ENCODE measurements around the gene KHNYN. TPM values are rescaled to one million over a fixed set of nuclear protein-coding genes. Genes with fewer than 3 reads are reported as not detected.

KHNYN gene
- total RNA-seq, 1 experiment from 2014 or later: 53.4 TPM

DNA sequence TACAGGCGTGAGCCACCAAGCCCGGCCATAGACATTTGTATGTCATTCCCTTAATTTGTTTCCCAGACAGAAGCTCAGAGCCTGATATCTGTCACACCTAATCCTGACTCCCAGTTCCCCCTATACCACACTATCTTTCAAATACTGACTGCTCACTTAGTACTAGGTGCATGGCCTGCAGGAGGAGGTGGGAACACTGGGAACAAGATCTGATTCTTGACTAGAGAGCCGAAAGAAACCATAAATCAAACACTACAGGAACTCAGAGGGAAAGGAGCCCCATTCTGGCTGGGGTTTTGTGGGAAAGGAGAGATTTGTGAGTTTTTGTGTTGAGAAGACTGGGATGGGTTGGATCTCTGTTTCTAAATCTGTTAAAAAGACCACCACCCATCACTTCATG, 4.9 kb downstream of the KHNYN start:
- Histone ChIP-seq H3K9me2 (ENCODE audit: insufficient read depth) (no peaks in the 10 kb centered on the region), H2AFZ (no peak overlapping the region), H3K9me3 (ENCODE audit: insufficient read depth, low read depth) (no peaks in the 10 kb centered on the region), H4K20me1 (ENCODE audit: insufficient read depth) (0 out of 2 replicates have a peak, but pooled peaks cover 4% of the 10 kb centered on the region), H3K4me3 (no peak overlapping the region), H3K4me2 (no peak overlapping the region), H3K4me1 (replicated peaks; ENCODE audit: insufficient read depth) (peaks cover 9% of the 10 kb centered on the region), H3K79me2 (ENCODE audit: low read depth) (peaks cover 14% of the 10 kb centered on the region), H3K36me3 (ENCODE audit: low read depth) (no peaks in the 10 kb centered on the region), H3F3A (ENCODE audit: insufficient read depth, low read depth) (peaks cover 17% of the 10 kb centered on the region; the same call in 1 of the 2 replicates), H3K27me3 (ENCODE audit: insufficient read depth, low read depth) (no peaks in the 10 kb centered on the region), H3K27ac (no peak overlapping the region)
- no TSS peak for BruUV-seq (replicated peaks)
- ChIA-PET POLR2A (ENCODE audit: unreplicated experiment) (no interaction called here), CTCF (no interaction called here)
- no peak for TF ChIP-seq EZH2 (IDR thresholded peaks at IDR 0.05; ENCODE audit: low read depth)
- TF ChIP-seq, protein P1, sequence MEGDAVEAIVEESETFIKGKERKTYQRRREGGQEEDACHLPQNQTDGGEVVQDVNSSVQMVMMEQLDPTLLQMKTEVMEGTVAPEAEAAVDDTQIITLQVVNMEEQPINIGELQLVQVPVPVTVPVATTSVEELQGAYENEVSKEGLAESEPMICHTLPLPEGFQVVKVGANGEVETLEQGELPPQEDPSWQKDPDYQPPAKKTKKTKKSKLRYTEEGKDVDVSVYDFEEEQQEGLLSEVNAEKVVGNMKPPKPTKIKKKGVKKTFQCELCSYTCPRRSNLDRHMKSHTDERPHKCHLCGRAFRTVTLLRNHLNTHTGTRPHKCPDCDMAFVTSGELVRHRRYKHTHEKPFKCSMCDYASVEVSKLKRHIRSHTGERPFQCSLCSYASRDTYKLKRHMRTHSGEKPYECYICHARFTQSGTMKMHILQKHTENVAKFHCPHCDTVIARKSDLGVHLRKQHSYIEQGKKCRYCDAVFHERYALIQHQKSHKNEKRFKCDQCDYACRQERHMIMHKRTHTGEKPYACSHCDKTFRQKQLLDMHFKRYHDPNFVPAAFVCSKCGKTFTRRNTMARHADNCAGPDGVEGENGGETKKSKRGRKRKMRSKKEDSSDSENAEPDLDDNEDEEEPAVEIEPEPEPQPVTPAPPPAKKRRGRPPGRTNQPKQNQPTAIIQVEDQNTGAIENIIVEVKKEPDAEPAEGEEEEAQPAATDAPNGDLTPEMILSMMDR (conservative IDR thresholded peaks at IDR 0.05): no peak
- no peak for DNase-seq
- intact Hi-C loops (cut with micrococcal nuclease; ENCODE audit: unreplicated experiment): loop anchor here (5.0 kb wide), 1 partner anchor 192 kb away; the partner anchor contains the start of gene TINF2

DNA sequence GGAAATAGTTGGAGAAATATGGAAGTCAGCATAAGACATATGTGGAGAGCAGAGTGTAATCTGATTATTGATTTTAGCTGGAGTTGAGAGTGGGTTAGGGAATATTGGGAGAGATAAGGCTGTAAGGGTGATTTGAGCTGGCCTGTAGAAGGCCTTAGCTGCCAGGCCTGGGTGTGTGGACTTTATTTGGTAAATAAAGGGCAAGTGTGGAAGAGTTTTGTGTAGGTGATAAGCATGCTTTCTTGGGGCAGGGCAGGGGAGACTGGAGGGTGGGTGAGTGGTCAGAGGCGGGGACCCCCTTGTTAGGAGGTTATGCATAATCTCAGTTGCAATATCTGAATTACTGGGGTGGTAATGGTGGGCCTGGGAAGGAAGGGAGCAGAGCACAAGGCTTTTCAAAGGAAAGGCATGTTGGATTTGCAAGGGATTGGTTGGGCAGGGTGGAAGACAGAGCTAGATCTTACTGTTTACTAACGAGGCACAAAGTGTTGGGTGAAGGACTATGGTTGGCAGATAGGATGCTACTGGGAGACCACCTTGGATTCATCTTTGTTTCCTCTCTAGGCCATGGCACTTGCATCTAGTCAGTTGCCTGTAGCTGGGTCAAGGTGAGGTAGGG, 5.5 kb downstream of the KHNYN start:
- Histone ChIP-seq H3K4me3 (no peak overlapping the region), H3K79me2 (ENCODE audit: low read depth) (peaks cover 12% of the 10 kb centered on the region), H3K9me3 (ENCODE audit: insufficient read depth, low read depth) (no peaks in the 10 kb centered on the region), H3F3A (ENCODE audit: insufficient read depth, low read depth) (peaks cover 17% of the 10 kb centered on the region; the same call in 1 of the 2 replicates), H3K27me3 (ENCODE audit: insufficient read depth, low read depth) (no peaks in the 10 kb centered on the region), H3K4me1 (replicated peaks; ENCODE audit: insufficient read depth) (peaks cover 9% of the 10 kb centered on the region), H2AFZ (no peak overlapping the region), H4K20me1 (ENCODE audit: insufficient read depth) (0 out of 2 replicates have a peak, but pooled peaks cover 4% of the 10 kb centered on the region), H3K36me3 (ENCODE audit: low read depth) (no peaks in the 10 kb centered on the region), H3K27ac (no peak overlapping the region), H3K4me2 (no peak overlapping the region), H3K9me2 (ENCODE audit: insufficient read depth) (no peaks in the 10 kb centered on the region)
- DNase-seq: no peak
- POLR2A ChIA-PET (ENCODE audit: unreplicated experiment): no interaction called here
- TF ChIP-seq, protein P1 (conservative IDR thresholded peaks at IDR 0.05): no peak
- no peak for TF ChIP-seq EZH2 (IDR thresholded peaks at IDR 0.05; ENCODE audit: low read depth)
- CTCF ChIA-PET: no interaction called here
- no TSS peak for BruUV-seq (replicated peaks)
- intact Hi-C loops (cut with micrococcal nuclease; ENCODE audit: unreplicated experiment): no loop called here

DNA sequence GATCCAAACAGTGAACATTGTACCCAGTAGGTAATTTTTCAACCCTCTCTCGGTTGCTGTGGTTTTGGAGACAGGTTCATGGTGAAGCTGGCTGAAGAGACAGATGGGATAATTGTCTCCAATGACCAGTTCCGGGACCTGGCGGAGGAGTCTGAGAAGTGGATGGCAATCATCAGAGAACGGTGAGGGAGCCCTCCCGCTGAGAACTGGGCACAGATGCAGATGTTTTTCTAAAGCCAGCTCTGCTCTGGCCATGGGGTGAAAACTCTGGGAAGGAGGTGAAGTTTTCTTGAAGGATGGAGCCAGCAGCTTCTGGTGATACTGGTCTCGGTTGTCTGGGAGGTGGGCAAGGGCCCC, 6.2 kb downstream of the KHNYN start:
- H3K4me2 ChIP-seq: no peak overlapping the region
- H3K4me3 ChIP-seq: no peak overlapping the region
- H3K36me3 ChIP-seq (ENCODE audit: low read depth): no peaks in the 10 kb centered on the region
- ChIA-PET POLR2A (ENCODE audit: unreplicated experiment) (no interaction called here), CTCF (interaction anchor here (1.0 kb wide), 1 partner anchor 103 kb away, joined by 4 read pairs; no protein-coding TSS in a partner anchor)
- intact Hi-C loops (cut with micrococcal nuclease; ENCODE audit: unreplicated experiment): loop anchor here (1.0 kb wide), 1 partner anchor 103 kb away; no protein-coding TSS in a partner anchor
- no TSS peak for BruUV-seq (replicated peaks)
- H3K27ac ChIP-seq: 0 out of 2 replicates have a peak overlapping the region, but pooled peaks have one; percentile 54
- H3K27me3 ChIP-seq (ENCODE audit: insufficient read depth, low read depth): no peaks in the 10 kb centered on the region
- H3K79me2 ChIP-seq (ENCODE audit: low read depth): peaks cover 10% of the 10 kb centered on the region; the same call in 1 of the 2 replicates
- peaks cover 7% of the 10 kb centered on the region for H3K4me1 ChIP-seq (replicated peaks; ENCODE audit: insufficient read depth)
- H4K20me1 ChIP-seq (ENCODE audit: insufficient read depth): 0 out of 2 replicates have a peak, but pooled peaks cover 4% of the 10 kb centered on the region
- no peaks in the 10 kb centered on the region for H3K9me3 ChIP-seq (ENCODE audit: insufficient read depth, low read depth)
- H2AFZ ChIP-seq: no peak overlapping the region
- no peaks in the 10 kb centered on the region for H3K9me2 ChIP-seq (ENCODE audit: insufficient read depth)
- H3F3A ChIP-seq (ENCODE audit: insufficient read depth, low read depth): peaks cover 17% of the 10 kb centered on the region; the same call in 1 of the 2 replicates
- TF ChIP-seq, protein P1 (conservative IDR thresholded peaks at IDR 0.05): no peak
- TF ChIP-seq EZH2 (IDR thresholded peaks at IDR 0.05; ENCODE audit: low read depth): no peak
- DNase-seq: no peak
